ENCODE measurements around the gene SCRG1. TPM values are rescaled to one million over a fixed set of nuclear protein-coding genes. Genes with fewer than 3 reads are reported as not detected.

SCRG1 gene
- total and polyA plus RNA-seq, 3 experiments from 2014 or later: not detected

DNA sequence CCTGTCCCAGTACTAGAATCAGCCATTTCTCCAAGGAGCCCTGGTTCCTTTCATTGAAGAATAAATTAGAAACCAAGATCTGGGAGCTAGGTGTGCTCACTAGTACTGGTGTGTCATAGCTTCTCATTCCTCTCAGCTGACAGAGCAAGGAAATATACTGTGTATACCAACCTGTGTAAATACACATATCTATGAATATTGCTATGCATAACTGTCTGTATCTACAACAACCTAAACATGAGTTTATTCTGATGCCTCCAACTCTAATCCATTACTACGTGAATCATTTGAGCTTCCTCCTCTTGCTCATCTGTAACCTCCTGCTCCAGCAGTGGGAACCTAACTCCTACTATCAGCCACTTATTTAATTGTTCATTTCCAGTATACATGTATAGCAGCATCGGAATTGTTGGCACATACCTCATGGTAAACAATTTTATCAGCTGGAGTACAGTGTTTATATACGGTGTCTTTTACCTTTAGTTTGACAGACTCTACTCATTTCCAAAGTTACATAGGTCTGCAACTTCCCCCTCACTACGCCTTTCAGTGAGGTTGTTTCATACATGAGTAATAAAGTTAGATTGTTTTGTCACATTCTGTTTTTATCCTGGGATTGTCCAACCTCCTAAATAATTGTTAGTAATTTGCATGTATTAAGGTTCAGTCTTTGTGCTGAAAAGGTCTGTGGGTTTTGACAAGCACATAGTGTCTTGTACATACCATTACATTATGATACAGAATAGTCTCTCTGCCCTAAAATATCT lies 7.1 kb upstream of the SCRG1 start:
- peak overlapping the region in 1 of 8 donors; percentile 21 for H3K27ac Mint-ChIP-seq
- CTCF ChIA-PET: no interaction called here
- H3K27ac ChIP-seq (ENCODE audit: low read depth, low read length): no peak overlapping the region
- H3K36me3 Mint-ChIP-seq: peaks cover 0 to 10% (median 5%) of the 10 kb centered on the region in 3 donors
- no peaks in the 10 kb centered on the region for H3K27me3 Mint-ChIP-seq
- H3K9me3 ChIP-seq (ENCODE audit: low read length): no peaks in the 10 kb centered on the region
- H3K9me3 Mint-ChIP-seq: no peaks in the 10 kb centered on the region
- POLR2A ChIA-PET: no interaction called here
- no peak for DNase-seq
- no peak overlapping the region for H3K4me3 ChIP-seq (ENCODE audit: low read length)
- no peak overlapping the region for H3K4me3 Mint-ChIP-seq
- no peaks in the 10 kb centered on the region for H3K36me3 ChIP-seq (ENCODE audit: insufficient read depth, low read length)
- no peaks in the 10 kb centered on the region for H3K4me1 ChIP-seq (ENCODE audit: insufficient read depth, low read length)
- no peaks in the 10 kb centered on the region for H3K27me3 ChIP-seq (ENCODE audit: insufficient read depth, low read length, poor library complexity, severe bottlenecking)
- peaks cover 0 to 3% (median 0%) of the 10 kb centered on the region in 3 donors for H3K4me1 Mint-ChIP-seq

DNA sequence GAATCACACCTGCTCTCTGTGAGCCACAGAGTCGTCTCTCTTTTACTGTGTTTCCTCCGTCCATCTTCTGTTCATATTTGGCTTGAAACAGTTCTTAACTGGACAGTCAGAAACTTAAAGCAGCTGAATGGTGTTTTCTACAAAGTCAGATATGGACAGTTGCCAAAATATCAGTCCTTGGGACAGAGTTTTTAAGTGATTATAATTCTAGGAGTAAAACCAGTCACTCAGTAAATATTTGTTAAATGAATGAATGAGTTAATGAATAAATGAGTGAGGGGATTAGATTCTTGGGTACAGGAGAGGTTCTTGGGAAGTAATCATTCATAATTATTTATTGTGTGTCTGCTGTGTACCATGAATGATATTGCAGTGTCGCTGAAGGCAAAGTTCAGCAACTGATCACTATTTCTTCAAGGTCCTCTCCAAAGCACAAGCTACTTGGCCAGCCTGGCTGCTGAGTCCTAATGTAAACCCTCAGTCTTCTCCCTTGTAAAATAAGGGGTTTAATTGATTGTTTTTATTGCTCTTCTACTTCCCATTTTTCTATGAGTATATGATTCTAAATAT lies 5.5 kb upstream of the SCRG1 start:
- Histone ChIP-seq H3K4me3 (ENCODE audit: low read length) (no peak overlapping the region), H3K36me3 (ENCODE audit: insufficient read depth, low read length) (no peaks in the 10 kb centered on the region), H3K9me3 (ENCODE audit: low read length) (no peaks in the 10 kb centered on the region), H3K27ac (ENCODE audit: low read depth, low read length) (no peak overlapping the region), H3K27me3 (ENCODE audit: insufficient read depth, low read length, poor library complexity, severe bottlenecking) (no peaks in the 10 kb centered on the region), H3K4me1 (ENCODE audit: insufficient read depth, low read length) (no peaks in the 10 kb centered on the region)
- Mint-ChIP-seq H3K36me3 (peaks cover 0 to 7% (median 5%) of the 10 kb centered on the region in 3 donors), H3K9me3 (no peaks in the 10 kb centered on the region), H3K27ac (no peak overlapping the region), H3K27me3 (no peaks in the 10 kb centered on the region), H3K4me3 (no peak overlapping the region), H3K4me1 (peaks cover 0 to 3% (median 0%) of the 10 kb centered on the region in 3 donors)
- DNase-seq: no peak
- POLR2A ChIA-PET: no interaction called here
- CTCF ChIA-PET: no interaction called here

DNA sequence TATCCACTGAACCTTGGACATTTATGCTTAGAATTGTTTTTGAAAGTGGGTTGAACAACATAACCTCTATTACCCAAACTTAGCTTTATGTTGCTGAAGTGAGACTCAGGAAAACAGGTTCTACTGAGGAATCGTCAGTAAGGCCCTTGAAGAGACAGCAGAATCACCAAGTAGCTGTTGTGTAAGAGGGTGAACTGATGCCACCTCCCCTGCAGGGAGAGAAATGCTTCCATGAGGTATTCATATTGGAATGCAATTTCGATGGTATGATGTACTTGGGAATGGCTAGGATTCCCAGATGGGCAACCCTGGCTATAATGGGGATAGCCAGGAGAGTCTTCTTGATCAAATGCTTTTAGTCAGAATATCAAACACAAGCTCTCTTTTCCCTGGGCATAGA lies 4.1 kb upstream of the SCRG1 start:
- Histone ChIP-seq H3K27ac (ENCODE audit: low read depth, low read length) (no peak overlapping the region), H3K36me3 (ENCODE audit: insufficient read depth, low read length) (no peaks in the 10 kb centered on the region), H3K4me3 (ENCODE audit: low read length) (no peak overlapping the region), H3K9me3 (ENCODE audit: low read length) (no peaks in the 10 kb centered on the region), H3K27me3 (ENCODE audit: insufficient read depth, low read length, poor library complexity, severe bottlenecking) (no peaks in the 10 kb centered on the region), H3K4me1 (ENCODE audit: insufficient read depth, low read length) (no peaks in the 10 kb centered on the region)
- H3K9me3 Mint-ChIP-seq: no peaks in the 10 kb centered on the region
- CTCF ChIA-PET: interaction anchor here (0.9 to 2.1 kb wide), 5 partner anchors 13 to 102 kb away, joined by 3 to 7 read pairs (median 3); no protein-coding TSS in a partner anchor
- no peak overlapping the region for H3K27ac Mint-ChIP-seq
- DNase-seq: no peak
- POLR2A ChIA-PET: no interaction called here
- H3K36me3 Mint-ChIP-seq: peaks cover 0 to 7% (median 5%) of the 10 kb centered on the region in 3 donors
- H3K4me3 Mint-ChIP-seq: no peak overlapping the region
- H3K27me3 Mint-ChIP-seq: no peaks in the 10 kb centered on the region
- H3K4me1 Mint-ChIP-seq: peaks cover 0 to 3% (median 0%) of the 10 kb centered on the region in 3 donors

DNA sequence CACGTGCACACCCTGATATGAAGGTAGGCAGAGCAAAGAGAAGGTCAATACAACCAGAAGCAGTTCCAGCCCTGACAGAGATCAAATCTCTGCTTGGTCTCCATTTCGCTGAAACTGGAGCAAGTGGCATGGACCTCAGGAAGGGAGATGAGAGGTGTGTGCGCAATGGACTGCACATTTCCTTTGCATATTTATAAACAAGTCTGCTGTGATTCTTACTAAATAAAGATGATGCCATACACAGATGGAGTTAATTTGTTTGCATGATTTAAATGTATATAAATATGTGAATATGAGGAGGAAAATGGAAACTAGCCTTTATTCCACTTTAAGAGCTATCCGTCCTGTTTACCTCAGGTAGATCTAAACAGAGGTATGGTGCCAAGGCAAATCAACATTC lies 2.1 kb upstream of the SCRG1 start:
- Histone ChIP-seq H3K9me3 (ENCODE audit: low read length) (no peaks in the 10 kb centered on the region), H3K27me3 (ENCODE audit: insufficient read depth, low read length, poor library complexity, severe bottlenecking) (no peaks in the 10 kb centered on the region), H3K4me3 (ENCODE audit: low read length) (no peak overlapping the region), H3K4me1 (ENCODE audit: insufficient read depth, low read length) (no peaks in the 10 kb centered on the region), H3K27ac (ENCODE audit: low read depth, low read length) (no peak overlapping the region), H3K36me3 (ENCODE audit: insufficient read depth, low read length) (no peaks in the 10 kb centered on the region)
- Mint-ChIP-seq H3K27ac (no peak overlapping the region), H3K4me1 (peaks cover 0 to 3% (median 0%) of the 10 kb centered on the region in 3 donors), H3K27me3 (no peaks in the 10 kb centered on the region), H3K4me3 (no peak overlapping the region), H3K9me3 (no peaks in the 10 kb centered on the region), H3K36me3 (peaks cover 0 to 9% (median 7%) of the 10 kb centered on the region in 3 donors)
- CTCF ChIA-PET: no interaction called here
- DNase-seq: no peak
- POLR2A ChIA-PET: no interaction called here

DNA sequence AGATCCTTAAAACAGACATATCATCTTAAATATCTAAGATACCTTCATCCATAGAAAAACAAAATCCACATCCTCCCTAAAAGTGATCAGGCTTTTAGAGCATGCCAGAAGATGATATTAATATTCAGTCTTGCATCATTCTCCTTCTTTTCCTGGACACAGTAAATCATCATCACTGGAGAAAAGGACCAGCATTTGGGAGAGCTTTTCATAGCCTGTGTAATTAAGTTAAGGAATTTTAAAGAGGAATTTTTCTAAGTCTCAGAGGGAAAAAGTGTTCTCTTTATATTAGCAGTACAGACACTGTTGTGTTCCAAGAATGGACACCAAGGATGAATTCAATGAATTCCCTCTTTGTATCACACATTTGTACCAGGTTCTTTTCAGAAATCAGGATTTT lies 696 bp downstream of the SCRG1 start:
- ChIA-PET CTCF (interaction anchor here (1.2 to 1.4 kb wide), 3 partner anchors 9 to 79 kb away, joined by 3 read pairs; no protein-coding TSS in a partner anchor), POLR2A (no interaction called here)
- H3K27me3 Mint-ChIP-seq: no peaks in the 10 kb centered on the region

DNA sequence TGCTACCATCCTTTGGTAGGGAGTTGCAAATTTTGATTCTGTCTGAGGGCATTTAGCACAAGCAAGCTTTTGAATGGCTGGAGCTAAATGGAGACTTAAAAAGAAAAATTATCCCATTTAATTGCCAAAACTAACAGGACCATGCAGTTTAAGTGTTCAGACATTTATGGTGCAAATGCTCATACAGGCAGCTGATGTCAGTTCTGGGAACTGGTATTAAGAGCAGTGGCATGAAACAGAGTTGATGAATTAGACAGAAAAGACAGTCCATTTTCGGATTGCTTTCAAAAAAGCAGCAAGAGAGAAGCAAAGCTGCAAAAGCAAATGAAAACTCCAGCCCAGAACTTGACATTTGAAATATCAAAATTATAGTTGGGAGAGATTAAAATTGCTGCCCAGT lies 1.3 kb downstream of the SCRG1 start:
- Mint-ChIP-seq H3K27me3 (no peaks in the 10 kb centered on the region), H3K36me3 (peaks cover 0 to 10% (median 6%) of the 10 kb centered on the region in 3 donors), H3K4me1 (no peaks in the 10 kb centered on the region), H3K4me3 (no peak overlapping the region), H3K27ac (no peak overlapping the region), H3K9me3 (no peaks in the 10 kb centered on the region)
- Histone ChIP-seq H3K36me3 (ENCODE audit: insufficient read depth, low read length) (no peaks in the 10 kb centered on the region), H3K27ac (ENCODE audit: low read depth, low read length) (no peak overlapping the region), H3K4me3 (ENCODE audit: low read length) (no peak overlapping the region), H3K27me3 (ENCODE audit: insufficient read depth, low read length, poor library complexity, severe bottlenecking) (no peaks in the 10 kb centered on the region), H3K9me3 (ENCODE audit: low read length) (no peaks in the 10 kb centered on the region), H3K4me1 (ENCODE audit: insufficient read depth, low read length) (no peaks in the 10 kb centered on the region)
- ChIA-PET POLR2A (no interaction called here), CTCF (interaction anchor here (1.2 to 1.4 kb wide), 3 partner anchors 10 to 79 kb away, joined by 3 read pairs; no protein-coding TSS in a partner anchor)
- DNase-seq: no peak

More for the DNA sequence above, 696 bp downstream of the SCRG1 start:
- Mint-ChIP-seq H3K27ac (no peak overlapping the region), H3K4me3 (no peak overlapping the region), H3K36me3 (peaks cover 0 to 9% (median 6%) of the 10 kb centered on the region in 3 donors), H3K9me3 (no peaks in the 10 kb centered on the region), H3K4me1 (no peaks in the 10 kb centered on the region)
- Histone ChIP-seq H3K4me1 (ENCODE audit: insufficient read depth, low read length) (no peaks in the 10 kb centered on the region), H3K36me3 (ENCODE audit: insufficient read depth, low read length) (no peaks in the 10 kb centered on the region), H3K9me3 (ENCODE audit: low read length) (no peaks in the 10 kb centered on the region), H3K27me3 (ENCODE audit: insufficient read depth, low read length, poor library complexity, severe bottlenecking) (no peaks in the 10 kb centered on the region), H3K4me3 (ENCODE audit: low read length) (no peak overlapping the region), H3K27ac (ENCODE audit: low read depth, low read length) (no peak overlapping the region)
- DNase-seq: no peak

DNA sequence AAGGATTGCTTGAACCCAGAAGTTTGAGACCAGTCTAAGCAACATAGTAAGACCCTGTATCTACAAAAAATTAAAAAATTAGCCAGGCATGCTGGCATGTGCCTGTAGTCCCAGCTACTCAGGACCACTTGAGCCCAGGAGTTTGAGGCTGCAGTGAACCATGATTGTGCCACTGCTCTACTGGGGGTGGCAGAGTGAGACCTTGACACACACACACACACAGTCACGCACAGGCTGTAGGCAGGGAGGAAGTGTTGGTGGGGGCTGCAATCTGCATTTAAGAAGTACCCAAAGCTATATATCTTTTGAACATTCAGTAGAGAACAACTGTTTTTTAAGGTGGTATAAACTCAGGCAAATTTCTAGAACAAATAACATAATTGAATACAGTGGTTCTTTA lies 7.2 kb downstream of the SCRG1 start:
- Mint-ChIP-seq H3K9me3 (no peaks in the 10 kb centered on the region), H3K27me3 (no peaks in the 10 kb centered on the region), H3K27ac (no peak overlapping the region), H3K4me1 (no peaks in the 10 kb centered on the region), H3K4me3 (no peak overlapping the region), H3K36me3 (peaks cover 0 to 10% (median 4%) of the 10 kb centered on the region in 3 donors)
- ChIA-PET POLR2A (no interaction called here), CTCF (no interaction called here)
- Histone ChIP-seq H3K27ac (ENCODE audit: low read depth, low read length) (no peak overlapping the region), H3K36me3 (ENCODE audit: insufficient read depth, low read length) (no peaks in the 10 kb centered on the region), H3K4me1 (ENCODE audit: insufficient read depth, low read length) (no peaks in the 10 kb centered on the region), H3K9me3 (ENCODE audit: low read length) (no peaks in the 10 kb centered on the region), H3K4me3 (ENCODE audit: low read length) (no peak overlapping the region), H3K27me3 (ENCODE audit: insufficient read depth, low read length, poor library complexity, severe bottlenecking) (no peaks in the 10 kb centered on the region)
- no peak for DNase-seq

DNA sequence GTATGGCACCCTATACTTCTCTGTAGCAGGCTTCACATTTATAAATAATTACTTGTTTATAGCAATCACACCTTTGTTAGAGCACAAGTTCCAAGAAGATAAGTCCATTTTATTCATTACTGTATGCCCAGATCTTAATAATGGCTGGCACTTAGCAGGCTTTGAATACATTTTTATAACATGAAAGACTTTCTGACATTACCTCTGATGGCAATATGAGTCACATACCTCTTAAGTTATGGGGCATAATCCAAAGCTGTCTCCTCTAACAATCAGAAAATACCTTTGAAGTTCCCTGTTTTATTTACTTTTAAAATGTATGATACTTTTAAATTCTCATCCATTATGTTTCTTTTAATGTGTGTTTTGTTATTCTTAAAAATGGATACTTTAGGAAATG lies 12.2 kb downstream of the SCRG1 start:
- ChIA-PET POLR2A (no interaction called here), CTCF (no interaction called here)
- no peaks in the 10 kb centered on the region for H3K4me1 ChIP-seq (ENCODE audit: insufficient read depth, low read length)
- Mint-ChIP-seq H3K9me3 (no peaks in the 10 kb centered on the region), H3K4me3 (no peak overlapping the region), H3K27ac (no peak overlapping the region), H3K27me3 (no peaks in the 10 kb centered on the region), H3K36me3 (peaks cover 0 to 2% (median 0%) of the 10 kb centered on the region in 3 donors), H3K4me1 (no peaks in the 10 kb centered on the region)
- DNase-seq: no peak
- no peaks in the 10 kb centered on the region for H3K9me3 ChIP-seq (ENCODE audit: low read length)
- H3K27me3 ChIP-seq (ENCODE audit: insufficient read depth, low read length, poor library complexity, severe bottlenecking): no peaks in the 10 kb centered on the region
- H3K27ac ChIP-seq (ENCODE audit: low read depth, low read length): no peak overlapping the region
- no peaks in the 10 kb centered on the region for H3K36me3 ChIP-seq (ENCODE audit: insufficient read depth, low read length)
- no peak overlapping the region for H3K4me3 ChIP-seq (ENCODE audit: low read length)

Data from CD8-positive, alpha-beta memory T cell (primary cell).